HAP-1 (cell line): ENCODE data around the gene EBF4.
A peak's percentile ranks its signal among the peaks of the same experiment; 100 is the strongest.
"Not testable (repeated sequence)": the region's sequence is repeated elsewhere in the genome, so short reads cannot be mapped to it uniquely, and the experiment has no call there.

ENCODE experiments used
- DNase-seq, 2 experiments: peaks; one replicate each; pipeline ENCODE4 v3.0.0-alpha.2; 2016 to 2020; ENCODE audit warnings: low spot score in 2 of 2
- H3K27me3 ChIP-seq: fragments of 250-450 bp; sonication (Bioruptor Pico); 2 replicates; pipeline ENCODE4 v1.5.1; 2020; ENCODE audit warnings: low read depth, mild to moderate bottlenecking, moderate library complexity
- H3K36me3 ChIP-seq: fragments of 250-450 bp; sonication (Bioruptor Pico); replicated peaks from 2 replicates; pipeline ENCODE4 v1.5.1; 2020; ENCODE audit warnings: mild to moderate bottlenecking
- H3K4me1 ChIP-seq: fragments of 250-450 bp; sonication (Bioruptor Pico); 2 replicates; pipeline ENCODE4 v1.5.1; 2020; ENCODE audit warnings: mild to moderate bottlenecking
- H3K4me3 ChIP-seq: fragments of 250-450 bp; sonication (Bioruptor Pico); 2 replicates; pipeline ENCODE4 v1.5.1; 2020; ENCODE audit warnings: mild to moderate bottlenecking, moderate library complexity
- H3K9me3 ChIP-seq: fragments of 250-450 bp; sonication (Bioruptor Pico); 2 replicates; pipeline ENCODE4 v1.5.1; 2020; ENCODE audit warnings: mild to moderate bottlenecking, moderate library complexity
- in situ Hi-C: fragments of 300-500 bp; cut with MboI; formaldehyde crosslinking; loops from 3 replicates; pipeline ENCODE4 v1.14.3; 2020; ENCODE audit warnings: low sequenced_read_pairs, inconsistent platforms, mixed read lengths

Gene EBF4

DNA sequence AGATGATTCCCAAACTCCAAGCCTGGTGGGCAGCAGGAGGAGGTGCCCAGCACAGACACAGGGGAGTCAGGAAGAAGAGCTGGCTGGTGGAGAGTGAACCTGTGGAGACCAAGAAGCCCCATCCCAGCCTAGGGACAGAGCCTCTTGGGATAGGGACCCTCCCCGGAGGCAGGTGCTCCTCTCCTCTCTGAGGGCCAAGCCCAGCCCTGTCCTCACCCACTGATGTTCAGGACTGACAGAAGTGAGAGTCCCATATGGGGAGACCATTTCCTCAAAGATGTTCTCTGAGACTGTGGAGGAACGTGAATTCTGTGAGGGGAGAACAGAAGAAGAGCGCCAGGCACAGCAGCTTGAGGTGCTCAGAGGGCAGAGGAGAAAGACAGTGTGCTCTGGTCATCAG lies 2.4 kb upstream of the EBF4 start:
- Histone ChIP-seq H3K4me1 (peaks cover 5% of the 10 kb centered on the region; the same call in 1 of the 2 replicates), H3K27me3 (peaks cover 2% of the 10 kb centered on the region; the same call in 1 of the 2 replicates)

DNA sequence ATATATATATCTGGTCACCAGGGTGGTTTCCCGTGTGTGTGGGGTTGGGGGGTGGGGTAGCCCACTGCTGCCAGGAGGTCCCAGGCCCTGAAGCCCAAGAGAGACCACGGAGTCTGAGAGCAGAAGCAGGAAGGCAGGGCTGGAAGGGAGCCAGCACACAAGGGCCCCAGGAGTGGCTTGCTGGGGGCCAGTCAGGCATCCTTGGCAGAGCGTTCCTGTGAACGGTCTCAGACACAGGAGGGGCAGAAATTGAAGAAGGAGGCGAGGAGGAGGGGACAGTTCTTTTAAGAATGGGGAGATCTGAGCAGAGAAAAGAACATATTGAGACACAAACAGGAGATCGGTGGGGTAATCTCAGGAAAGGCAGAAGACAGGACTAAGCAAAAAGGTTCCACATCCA lies 1.9 kb upstream of the EBF4 start:
- no peak overlapping the region for H3K4me3 ChIP-seq
- no peaks in the 10 kb centered on the region for H3K36me3 ChIP-seq
- H3K9me3 ChIP-seq = no peaks in the 10 kb centered on the region
- no peak for DNase-seq
- in situ Hi-C loops = no loop called here
- H3K4me1 ChIP-seq = peaks cover 5% of the 10 kb centered on the region; the same call in 1 of the 2 replicates
- H3K27me3 ChIP-seq = peaks cover 2% of the 10 kb centered on the region; the same call in 1 of the 2 replicates

More for the DNA sequence above, 2.4 kb upstream of the EBF4 start:
- Histone ChIP-seq H3K9me3 (no peaks in the 10 kb centered on the region), H3K4me3 (no peak overlapping the region), H3K36me3 (no peaks in the 10 kb centered on the region)
- DNase-seq = no peak
- in situ Hi-C loops = no loop called here

DNA sequence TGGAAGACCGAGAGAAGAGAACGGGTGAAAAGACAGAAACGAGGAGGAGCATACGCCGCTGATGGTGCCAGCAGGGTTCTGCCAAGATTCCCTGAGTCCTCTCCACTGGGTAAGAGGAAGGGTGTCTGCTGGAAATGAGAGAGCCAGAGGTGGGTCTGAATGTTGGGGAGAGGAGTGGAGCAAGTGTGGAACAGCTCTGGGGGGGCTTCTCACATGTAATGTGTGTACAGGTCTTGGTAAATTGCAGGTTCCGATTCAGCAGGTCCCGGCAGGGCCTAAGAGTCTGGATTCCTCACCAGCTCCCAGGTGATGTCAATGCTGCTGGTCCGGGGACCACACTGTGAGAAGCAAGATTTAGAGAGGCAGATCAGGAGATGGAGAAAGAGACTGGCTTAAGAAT lies 1.5 kb upstream of the EBF4 start:
- in situ Hi-C loops = no loop called here
- Histone ChIP-seq H3K4me1 (peaks cover 5% of the 10 kb centered on the region; the same call in 1 of the 2 replicates), H3K4me3 (no peak overlapping the region), H3K36me3 (no peaks in the 10 kb centered on the region), H3K27me3 (peaks cover 2% of the 10 kb centered on the region; the same call in 1 of the 2 replicates), H3K9me3 (no peaks in the 10 kb centered on the region)
- DNase-seq = no peak

DNA sequence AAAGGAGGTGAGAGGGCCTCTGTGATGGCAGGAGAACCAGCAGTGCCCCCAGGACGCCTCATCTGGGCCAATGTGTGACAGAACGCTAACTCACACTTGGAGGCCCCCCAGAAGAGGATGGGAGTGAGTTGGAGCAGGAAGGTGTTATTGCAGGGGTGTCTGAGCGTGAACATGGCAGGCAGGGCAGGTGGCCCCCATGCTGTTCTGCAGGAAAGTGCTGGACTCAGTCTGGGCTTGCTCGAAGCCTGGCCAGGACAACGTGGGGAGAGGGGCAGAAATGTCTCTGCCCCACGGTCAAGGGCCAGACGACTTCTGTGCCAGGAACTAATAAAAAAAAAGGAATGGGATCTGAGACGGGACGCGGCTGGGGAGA lies 931 bp upstream of the EBF4 start:
- Histone ChIP-seq H3K27me3 (0 out of 2 replicates have a peak, but pooled peaks cover 2% of the 10 kb centered on the region), H3K9me3 (no peaks in the 10 kb centered on the region), H3K4me3 (peak overlapping the region; percentile 27), H3K4me1 (peaks cover 5% of the 10 kb centered on the region; the same call in 1 of the 2 replicates), H3K36me3 (no peaks in the 10 kb centered on the region)
- DNase-seq = no peak
- in situ Hi-C loops = no loop called here

DNA sequence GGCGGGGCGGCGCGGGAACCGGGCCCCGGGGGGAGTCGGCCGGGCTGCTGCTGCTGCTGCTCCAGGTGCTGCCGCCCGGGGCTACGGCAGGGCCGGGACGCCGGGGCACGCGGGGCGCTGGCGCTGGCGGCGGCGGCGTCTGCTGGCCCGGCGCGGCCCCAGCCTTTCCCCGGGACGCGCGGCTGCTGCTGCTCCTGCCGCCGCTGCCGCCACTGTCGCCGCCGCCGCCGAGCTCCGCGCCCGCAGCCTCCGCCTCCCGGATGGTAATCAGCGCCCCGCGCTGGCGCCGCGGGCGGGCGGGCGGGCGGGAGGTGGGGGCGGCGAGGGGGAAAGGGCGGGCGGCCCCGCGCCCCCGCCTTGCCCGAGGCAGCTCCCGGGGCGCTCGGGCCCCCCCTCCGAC lies 306 bp downstream of the EBF4 start:
- H3K4me1 ChIP-seq = peaks cover 5% of the 10 kb centered on the region; the same call in 1 of the 2 replicates
- no peaks in the 10 kb centered on the region for H3K27me3 ChIP-seq
- H3K4me3 ChIP-seq = no peak overlapping the region
- in situ Hi-C loops = no loop called here
- peak in 1 of 2 experiments; percentile 47 for DNase-seq
- H3K36me3 ChIP-seq = no peaks in the 10 kb centered on the region
- H3K9me3 ChIP-seq = no peaks in the 10 kb centered on the region

DNA sequence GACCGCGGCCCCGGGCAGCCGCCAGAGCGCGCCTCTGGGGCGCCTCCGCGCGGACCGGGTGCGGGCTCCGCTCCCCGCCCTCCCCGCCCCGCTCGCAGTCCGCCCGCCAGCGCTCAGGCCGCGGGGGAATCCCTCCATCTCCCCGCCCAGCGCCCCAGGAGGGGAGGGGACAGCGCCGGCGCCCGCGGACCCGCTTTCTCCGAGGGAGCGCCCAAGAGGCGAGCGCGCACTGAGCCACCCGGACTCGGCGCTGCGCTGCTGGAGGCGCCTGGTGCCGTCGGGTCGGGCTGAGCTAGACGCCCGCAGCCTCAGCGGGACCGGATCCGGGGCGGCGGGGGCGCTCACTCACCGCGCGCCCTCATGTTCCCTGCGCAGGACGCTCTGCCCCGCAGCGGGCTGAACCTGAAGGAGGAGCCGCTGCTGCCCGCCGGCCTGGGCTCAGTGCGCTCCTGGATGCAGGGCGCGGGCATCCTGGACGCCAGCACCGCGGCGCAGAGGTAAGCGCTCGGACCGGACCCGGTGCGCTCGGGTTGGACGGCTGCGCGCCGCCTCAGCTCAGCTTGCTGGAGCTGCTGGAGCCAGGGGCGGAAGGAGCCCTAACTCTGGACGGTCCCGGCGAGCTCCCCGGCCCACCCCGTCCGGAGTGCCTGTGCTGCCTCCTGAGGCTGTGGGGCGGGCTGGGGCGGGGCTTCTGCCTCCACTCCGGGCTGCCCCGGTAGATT lies 867 bp downstream of the EBF4 start:
- Histone ChIP-seq H3K9me3 (no peaks in the 10 kb centered on the region), H3K4me1 (peaks cover 5% of the 10 kb centered on the region; the same call in 1 of the 2 replicates), H3K27me3 (no peaks in the 10 kb centered on the region), H3K36me3 (no peaks in the 10 kb centered on the region), H3K4me3 (peak overlapping the region; percentile 39)
- peak in 1 of 2 experiments; percentile 67 for DNase-seq
- in situ Hi-C loops = no loop called here

DNA sequence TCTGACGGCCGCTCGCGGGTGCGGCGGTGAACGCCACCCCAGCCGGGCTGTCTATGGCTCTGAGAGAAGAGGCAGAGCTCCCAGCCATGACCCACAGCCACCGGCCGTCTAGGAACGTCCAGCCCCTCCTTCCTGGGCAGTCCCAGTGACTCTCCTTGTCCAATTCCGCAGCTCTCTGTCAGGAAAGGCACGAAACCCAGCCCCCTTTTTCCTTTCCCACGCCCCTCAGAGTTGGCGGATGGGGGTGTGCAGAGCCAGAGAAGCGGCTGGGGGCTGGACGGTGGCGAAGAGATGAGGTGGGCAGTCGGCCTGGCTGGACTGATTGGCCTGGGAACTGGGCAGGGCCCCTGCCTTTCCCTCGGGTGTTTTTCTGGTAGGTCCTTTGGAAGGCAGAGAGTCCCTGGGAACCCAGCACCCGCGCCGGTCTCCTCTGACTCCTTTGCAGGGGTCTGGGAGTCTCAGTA lies 1.5 kb downstream of the EBF4 start:
- peaks cover 5% of the 10 kb centered on the region; the same call in 1 of the 2 replicates for H3K4me1 ChIP-seq
- in situ Hi-C loops = no loop called here
- peak overlapping the region; percentile 39 for H3K4me3 ChIP-seq
- no peaks in the 10 kb centered on the region for H3K27me3 ChIP-seq
- no peaks in the 10 kb centered on the region for H3K9me3 ChIP-seq
- no peak for DNase-seq
- no peaks in the 10 kb centered on the region for H3K36me3 ChIP-seq

DNA sequence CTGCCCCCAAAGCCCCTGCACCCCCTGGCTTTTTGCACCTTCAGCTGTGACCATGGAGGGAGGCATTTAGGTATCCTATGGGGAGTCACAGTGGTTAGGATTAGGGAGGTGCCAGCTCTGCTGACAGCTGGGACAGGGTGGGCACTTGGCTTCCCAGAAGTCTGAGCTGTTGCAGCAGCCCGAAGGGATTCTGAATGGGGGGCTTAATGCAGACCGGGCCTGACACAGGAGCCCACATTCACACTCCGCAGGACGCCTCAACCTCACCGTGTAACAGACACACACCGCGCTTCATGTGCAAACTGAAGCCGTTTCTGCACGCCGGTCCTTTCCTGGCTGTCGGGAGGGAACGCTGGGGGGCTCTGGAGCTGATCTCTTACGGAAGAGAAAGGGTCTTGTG lies 1.9 kb downstream of the EBF4 start:
- Histone ChIP-seq H3K4me1 (peaks cover 5% of the 10 kb centered on the region; the same call in 1 of the 2 replicates), H3K9me3 (no peaks in the 10 kb centered on the region), H3K36me3 (no peaks in the 10 kb centered on the region), H3K27me3 (no peaks in the 10 kb centered on the region), H3K4me3 (no peak overlapping the region; the same call in 1 of the 2 replicates)
- no peak for DNase-seq
- in situ Hi-C loops = no loop called here

DNA sequence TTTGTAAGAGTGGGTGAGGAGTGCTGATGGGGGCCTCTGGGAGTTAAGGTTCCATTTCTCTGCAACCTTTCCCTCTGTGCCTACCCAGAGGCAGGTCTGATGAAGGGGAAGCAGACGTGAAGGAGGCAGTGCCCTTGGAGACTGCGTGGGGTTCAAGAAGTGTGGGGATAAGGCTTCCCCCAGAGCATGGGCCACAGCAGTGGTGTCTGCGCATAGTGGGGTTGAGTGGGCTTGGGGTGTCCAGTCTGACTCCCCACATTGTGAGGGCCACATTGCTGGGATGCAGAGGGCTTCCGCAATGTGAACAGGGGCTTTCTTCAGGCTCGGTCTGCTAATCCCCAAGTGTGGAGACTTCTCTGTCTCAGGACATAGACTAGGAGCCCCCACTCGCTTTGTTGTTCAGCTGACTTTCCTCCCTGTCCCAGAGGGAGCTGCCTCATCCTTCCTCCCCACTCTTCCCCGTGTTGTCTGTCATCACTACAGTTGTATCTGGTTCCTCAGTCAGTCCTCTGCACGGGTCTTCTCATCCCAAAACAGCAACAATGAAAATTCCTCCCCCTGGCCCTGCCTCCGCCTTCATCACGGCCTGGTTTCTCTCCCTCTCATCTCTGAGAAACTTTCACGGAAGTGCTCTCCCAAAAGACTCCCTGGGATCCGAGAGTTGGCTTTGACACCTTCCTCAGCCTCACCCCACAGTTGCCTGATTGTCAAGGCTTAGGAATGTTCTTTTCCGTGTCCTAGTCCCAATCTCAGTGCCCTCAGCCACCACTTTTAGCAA lies 2.8 kb downstream of the EBF4 start:
- Histone ChIP-seq H3K4me3 (no peak overlapping the region), H3K4me1 (peaks cover 5% of the 10 kb centered on the region; the same call in 1 of the 2 replicates), H3K36me3 (no peaks in the 10 kb centered on the region), H3K27me3 (no peaks in the 10 kb centered on the region), H3K9me3 (no peaks in the 10 kb centered on the region)
- no peak for DNase-seq
- in situ Hi-C loops = no loop called here

DNA sequence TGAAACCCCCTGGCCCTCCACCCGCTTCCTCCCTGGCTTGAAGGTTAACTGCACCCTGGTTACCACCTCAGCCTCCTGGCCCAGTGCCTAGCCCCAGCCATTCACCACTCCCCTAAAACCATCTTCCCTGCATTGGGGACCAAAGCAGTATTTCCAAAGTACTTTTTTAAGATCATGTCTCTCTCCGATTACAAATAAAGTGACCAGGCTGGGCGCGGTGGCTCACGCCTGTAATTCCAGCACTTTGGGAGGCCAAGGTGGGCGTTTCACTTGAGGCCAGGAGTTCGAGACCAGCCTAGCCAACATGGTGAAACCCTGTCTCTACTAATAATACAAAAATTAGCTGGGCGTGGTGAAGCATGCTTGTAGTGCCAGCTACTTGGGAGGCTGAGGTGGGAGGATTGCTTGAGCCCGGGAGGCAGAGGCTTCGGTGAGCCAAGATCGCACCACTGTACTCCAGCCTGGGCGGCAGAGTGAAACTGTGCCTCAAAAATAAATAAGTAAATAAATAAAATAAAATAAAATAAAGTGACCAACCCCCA lies 3.5 kb downstream of the EBF4 start:
- H3K36me3 ChIP-seq, H3K4me3 ChIP-seq, H3K4me1 ChIP-seq, in situ Hi-C loops, H3K9me3 ChIP-seq, H3K27me3 ChIP-seq: not testable (repeated sequence)
- peak in 1 of 2 experiments; percentile 3 for DNase-seq

DNA sequence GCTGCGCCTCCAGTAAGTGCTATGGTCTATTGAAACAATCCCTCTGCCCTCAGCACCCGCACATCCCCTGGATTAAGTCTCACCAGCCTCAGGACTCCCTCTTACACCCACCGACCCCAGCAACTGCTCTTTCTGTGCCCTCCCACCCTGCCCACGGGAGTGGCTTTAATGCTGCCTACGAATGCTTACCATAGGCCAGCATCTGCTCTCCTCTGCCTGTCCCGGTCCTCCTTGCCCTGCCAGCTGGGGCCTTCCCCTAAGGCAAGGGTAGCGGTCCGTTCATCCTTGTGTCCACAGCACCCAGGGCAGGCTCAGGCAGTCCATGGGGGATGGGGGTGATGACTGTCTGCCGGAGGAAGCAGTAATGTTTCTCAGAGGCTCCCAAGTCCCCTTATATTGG lies 4.1 kb downstream of the EBF4 start:
- Histone ChIP-seq H3K36me3 (no peaks in the 10 kb centered on the region), H3K4me3 (no peak overlapping the region), H3K9me3 (no peaks in the 10 kb centered on the region), H3K27me3 (no peaks in the 10 kb centered on the region), H3K4me1 (peaks cover 5% of the 10 kb centered on the region; the same call in 1 of the 2 replicates)
- peak in 1 of 2 experiments; percentile 7 for DNase-seq
- in situ Hi-C loops = no loop called here

DNA sequence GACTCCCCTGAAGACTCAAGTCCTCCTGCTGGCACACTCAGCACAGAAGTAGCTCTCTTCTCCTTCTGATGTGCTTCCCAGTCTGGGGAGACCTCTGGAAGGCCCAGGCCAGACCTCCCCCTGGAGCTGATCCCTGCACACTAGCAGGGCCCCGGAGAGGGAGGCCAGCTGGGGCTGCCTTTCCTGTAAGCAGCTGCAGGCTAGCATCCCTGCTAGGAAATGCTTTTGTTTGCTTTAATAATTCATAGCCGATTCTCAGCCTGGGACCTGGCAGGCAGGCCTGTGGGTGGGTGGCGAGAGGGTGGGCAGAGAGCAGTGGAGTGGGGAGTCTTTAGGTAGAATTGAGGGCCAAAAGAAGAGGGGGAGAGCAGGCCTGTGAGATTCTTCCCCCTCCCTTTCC lies 5.2 kb downstream of the EBF4 start:
- H3K9me3 ChIP-seq = no peaks in the 10 kb centered on the region
- DNase-seq = no peak
- no peaks in the 10 kb centered on the region for H3K27me3 ChIP-seq
- in situ Hi-C loops = no loop called here
- H3K36me3 ChIP-seq = no peaks in the 10 kb centered on the region
- H3K4me1 ChIP-seq = no peaks in the 10 kb centered on the region
- no peak overlapping the region for H3K4me3 ChIP-seq

DNA sequence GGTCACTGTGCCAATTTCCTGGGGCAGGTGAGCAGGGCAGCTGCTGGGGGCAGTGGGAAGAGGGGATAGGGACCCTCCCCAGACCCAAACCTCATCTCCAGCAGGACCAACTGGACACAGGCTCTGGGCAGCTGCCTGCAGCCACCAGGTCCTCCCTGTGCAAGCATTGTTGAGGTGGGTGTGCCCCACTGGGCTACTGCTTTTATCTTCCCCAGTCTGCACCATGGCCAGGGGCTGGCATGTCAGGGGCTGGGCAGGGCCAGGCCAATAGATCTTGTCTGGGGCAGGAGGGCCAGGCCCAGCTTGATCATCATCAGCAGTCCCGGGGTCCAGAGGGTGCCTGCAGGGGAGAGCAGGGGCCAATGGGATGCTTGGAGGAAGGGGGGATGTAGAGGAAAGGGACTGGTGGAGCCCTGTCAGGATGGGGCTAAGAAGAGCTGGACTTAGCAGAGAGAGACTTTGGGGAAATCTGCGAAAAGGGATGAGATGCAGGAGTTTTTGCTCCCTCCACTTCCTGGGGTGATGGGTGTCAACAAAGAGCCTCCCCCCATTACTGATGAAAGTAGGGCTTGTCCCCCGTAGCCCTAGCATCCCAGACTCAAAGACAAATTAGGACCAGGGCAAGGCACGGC lies 5.7 kb downstream of the EBF4 start:
- Histone ChIP-seq H3K27me3 (no peaks in the 10 kb centered on the region), H3K9me3 (no peaks in the 10 kb centered on the region), H3K4me1 (no peaks in the 10 kb centered on the region), H3K36me3 (no peaks in the 10 kb centered on the region), H3K4me3 (no peak overlapping the region)
- DNase-seq = no peak
- in situ Hi-C loops = no loop called here
